A549 (cell line): ENCODE measurements around the gene POLR2B. TPM values are rescaled to one million over a fixed set of nuclear protein-coding genes. Genes with fewer than 3 reads are reported as not detected.

Source experiments
- ATAC-seq, 2 experiments: fragments of 200-7000 bp in 1 of 2; fragments of >200 bp in 1 of 2; cut with Nextera tagmentation in 1 of 2; cut with Tn5 transposase in 1 of 2; 3 replicates each; pipeline versions ENCODE4 v1.8.0 to v1.9.1; 2018 to 2020; ENCODE audit warnings: mild to moderate bottlenecking in 1 of 2, moderate library complexity in 1 of 2
- CTCF ChIA-PET: fragments of 300-600 bp; sonication (Branson Sonifier 250); formaldehyde crosslinking; extraction: SDS; loops from one replicate; lab custom pipeline; 2021; ENCODE audit warnings: antibody characterized with exemption, inconsistent platforms; lab: Yijun Ruan, JAX
- POLR2A ChIA-PET: fragments of 350-600 bp; formaldehyde crosslinking; extraction: SDS; loops from one replicate; lab custom pipeline; 2021; ENCODE audit warnings: antibody characterized with exemption, inconsistent platforms; lab: Yijun Ruan, JAX
- DNase-seq, 2 experiments: peaks; one replicate each; pipeline versions ENCODE4 v3.0.0 to v3.0.0-alpha.2; 2011 to 2016; ENCODE audit warnings: low read depth in 1 of 2, low spot score in 1 of 2
- FAIRE-seq: peaks from 2 replicates; lab custom pipeline; 2011; peaks lifted over from hg19 to GRCh38; lab: Jason Lieb, UNC
- H3K27ac ChIP-seq, 2 experiments: fragments of >200 bp; sonication (Bioruptor Twin); formaldehyde crosslinking; 3 replicates each; pipeline ENCODE4 v1.5.1; 2016 to 2017
- H3K4me1 ChIP-seq: fragments of >200 bp; sonication (Bioruptor Twin); formaldehyde crosslinking; 3 replicates; pipeline ENCODE4 v1.6.1; 2016
- H3K4me2 ChIP-seq: fragments of >200 bp; sonication (Bioruptor Twin); formaldehyde crosslinking; 3 replicates; pipeline ENCODE4 v1.6.1; 2016
- H3K4me3 ChIP-seq: fragments of >200 bp; sonication (Bioruptor Twin); formaldehyde crosslinking; 3 replicates; pipeline ENCODE4 v1.5.1; 2016
- H3K9me3 ChIP-seq: fragments of >200 bp; sonication (Bioruptor Twin); formaldehyde crosslinking; 3 replicates; pipeline ENCODE4 v1.6.1; 2016
- ATOH8 ChIP-seq: fragments of 250-450 bp; sonication (Bioruptor Pico); IDR thresholded peaks from 2 replicates; pipeline ENCODE4 v1.5.0; 2020; ENCODE audit warnings: low read depth, mild to moderate bottlenecking, moderate library complexity
- BCL3 ChIP-seq: fragments of >200 bp; sonication (Bioruptor Twin); formaldehyde crosslinking; IDR thresholded peaks from 3 replicates; pipeline ENCODE4 v1.6.1; 2016
- CBX8 ChIP-seq: fragments of 200-600 bp; sonication (generic); IDR thresholded peaks from 2 replicates; pipeline ENCODE4 v1.6.1; 2016
- CHD4 ChIP-seq: fragments of 200-600 bp; sonication (generic); IDR thresholded peaks from 2 replicates; pipeline ENCODE4 v1.6.1; 2016; ENCODE audit warnings: antibody characterized with exemption, mild to moderate bottlenecking, borderline replicate concordance
- CTCF ChIP-seq: fragments of >200 bp; sonication (Bioruptor Twin); formaldehyde crosslinking; IDR thresholded peaks from 3 replicates; pipeline ENCODE4 v1.5.1; 2016
- EHF ChIP-seq: fragments of 250-450 bp; sonication (Bioruptor Pico); IDR thresholded peaks from 2 replicates; pipeline ENCODE4 v1.5.0; 2020; ENCODE audit warnings: mild to moderate bottlenecking
- ELK1 ChIP-seq: fragments of 150-350 bp; IDR thresholded peaks from 2 replicates; pipeline ENCODE4 v1.6.1; 2014; ENCODE audit warnings: low read depth, mild to moderate bottlenecking, low read length
- HDAC2 ChIP-seq: fragments of 200-600 bp; sonication (generic); IDR thresholded peaks from 2 replicates; pipeline ENCODE4 v1.6.1; 2016
- HOXB13 ChIP-seq: fragments of 250-450 bp; sonication (Bioruptor Pico); IDR thresholded peaks from 2 replicates; pipeline ENCODE4 v1.5.0; 2020; ENCODE audit warnings: low read depth, mild to moderate bottlenecking, moderate library complexity
- MAFK ChIP-seq: fragments of 450-650 bp; IDR thresholded peaks from 2 replicates; pipeline ENCODE4 v1.6.1; 2014; ENCODE audit not compliant: partially characterized antibody
- MYC ChIP-seq: IDR thresholded peaks from 2 replicates; pipeline ENCODE4 v1.6.1; 2012; ENCODE audit warnings: mild to moderate bottlenecking, inconsistent platforms, low read length, improper control_type of control experiment, borderline replicate concordance
- PHF8 ChIP-seq: fragments of 200-600 bp; sonication (generic); IDR thresholded peaks from 2 replicates; pipeline ENCODE4 v1.6.1; 2016; ENCODE audit warnings: low read depth, mild to moderate bottlenecking, antibody characterized with exemption, moderate library complexity, borderline replicate concordance
- POLR2A ChIP-seq: IDR thresholded peaks from 2 replicates; pipeline ENCODE4 v1.6.1; 2012; ENCODE audit warnings: mild to moderate bottlenecking, low read length
- RAD21 ChIP-seq, 2 experiments: fragments of >200 bp in 1 of 2; sonication (Bioruptor Twin) in 1 of 2; formaldehyde crosslinking in 1 of 2; IDR thresholded peaks in 1 of 2; conservative IDR thresholded peaks in 1 of 2; 2 replicates in 1 of 2; 3 replicates in 1 of 2; pipeline ENCODE4 v1.6.1; 2012 to 2018; ENCODE audit warnings: inconsistent platforms in 1 of 2
- RCOR1 ChIP-seq: fragments of 150-350 bp; IDR thresholded peaks from 2 replicates; pipeline ENCODE4 v1.6.1; 2014; ENCODE audit warnings: antibody characterized with exemption, low read length, low read depth
- RFX5 ChIP-seq: fragments of 450-650 bp; IDR thresholded peaks from 2 replicates; pipeline ENCODE4 v1.7.1; 2014; ENCODE audit warnings: antibody characterized with exemption, mild to moderate bottlenecking, moderate library complexity
- SMC3 ChIP-seq: fragments of >200 bp; sonication (Bioruptor Twin); formaldehyde crosslinking; IDR thresholded peaks from 3 replicates; pipeline ENCODE4 v1.6.1; 2018; ENCODE audit warnings: inconsistent platforms
- TFCP2L1 ChIP-seq: fragments of 250-450 bp; sonication (Bioruptor Pico); IDR thresholded peaks from 2 replicates; pipeline ENCODE4 v1.5.0; 2021; ENCODE audit warnings: mild to moderate bottlenecking
- ZSCAN20 ChIP-seq: fragments of 250-450 bp; sonication (Bioruptor Pico); IDR thresholded peaks from 2 replicates; pipeline ENCODE4 v1.8.0; 2022; ENCODE audit warnings: mild to moderate bottlenecking, moderate library complexity
- WGBS: methylation state at CpG from one replicate; pipeline ENCODE4 v1.1.6; 2017; ENCODE audit errors: missing lambda C conversion rate; 5-methylcytosine and 5-hydroxymethylcytosine counted together
- polyA plus RNA-seq, 4 experiments: library from polyadenylated mRNA; depleted of rRNA in 3 of 4; stranded (reverse); fragments of >200 nt; fragmentation: RNase III in 1 of 4; extraction: RNeasy Plus Mini Kit Qiagen cat#74134 plus additional on column Dnase treatment in 1 of 4; gene quantifications; 2 replicates in 3 of 4; 3 replicates in 1 of 4; pipeline ENCODE4 v1.2.3, GENCODE V29; 2011 to 2017
- TF ChIP-seq, protein P1 (sequence below): IDR thresholded peaks from 2 replicates; pipeline ENCODE4 v1.6.1; 2012

The POLR2B gene
- polyA plus RNA-seq, 2 of the 4 experiments (the other 2 are of a cell fraction) = 82.2 to 138 TPM

DNA sequence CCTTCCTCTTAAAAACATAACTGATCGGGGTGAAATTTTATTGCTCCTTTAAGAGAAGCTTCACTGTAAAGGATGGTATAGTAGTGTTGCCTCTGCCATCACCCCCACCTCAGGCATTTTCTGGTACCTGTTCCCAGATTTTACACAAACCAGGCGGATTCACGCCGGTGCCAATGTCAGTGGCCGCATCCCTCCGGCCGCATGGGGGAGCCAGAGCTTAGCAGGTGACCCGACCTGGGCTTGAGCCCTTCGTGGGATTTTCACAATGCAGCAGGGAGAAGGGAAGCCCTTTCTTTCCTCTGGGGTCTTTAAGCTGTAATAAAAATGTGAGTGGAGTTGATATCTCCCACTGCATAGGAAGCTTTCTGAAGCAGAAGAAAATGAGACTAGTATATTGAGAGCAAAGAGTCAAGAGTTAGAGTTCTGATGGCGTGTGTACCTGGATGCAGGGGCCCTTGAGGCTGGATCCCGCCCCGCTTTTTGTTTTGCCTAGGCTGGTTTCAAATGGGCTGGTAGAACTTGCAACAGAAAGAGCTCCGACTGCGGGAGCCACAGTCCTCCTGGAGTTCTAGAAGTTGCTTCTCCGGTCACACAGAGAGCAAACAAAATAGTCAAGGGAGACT is 59.4 kb downstream of the POLR2B start:
- Histone ChIP-seq H3K9me3 (no peaks in the 10 kb centered on the region), H3K4me3 (no peak overlapping the region), H3K4me1 (peaks cover 38% of the 10 kb centered on the region), H3K4me2 (peak overlapping the region; percentile 34; the same call in 2 of the 3 replicates), H3K27ac (peak overlapping the region; percentile 62 to 73)
- FAIRE-seq (no peak), DNase-seq (peak; percentile 25 to 56), ATAC-seq (peak; percentile 85 to 86; a peak in 5 of 6 replicates)
- POLR2A ChIA-PET = no interaction called here
- CTCF ChIA-PET = interaction anchor here (0.6 to 6.8 kb wide), 27 partner anchors 8 to 389 kb away, joined by 3 to 60 read pairs (median 4); partner anchors contain the start of gene IGFBP7
- WGBS = 35% methylated on average over 15 of the region's 15 CpGs
- TF ChIP-seq SMC3 (peak; percentile 75), CTCF (peak; percentile 70), MAFK (no peak), RAD21 (conservative IDR thresholded peaks at IDR 0.05 in 1 of 2, IDR thresholded peaks at IDR 0.05 in 1 of 2) (peak; percentile 86 to 92), TFCP2L1 (CRISPR knock-in tag) (no peak), ZSCAN20 (CRISPR knock-in tag) (no peak)
- TF ChIP-seq, protein P1, sequence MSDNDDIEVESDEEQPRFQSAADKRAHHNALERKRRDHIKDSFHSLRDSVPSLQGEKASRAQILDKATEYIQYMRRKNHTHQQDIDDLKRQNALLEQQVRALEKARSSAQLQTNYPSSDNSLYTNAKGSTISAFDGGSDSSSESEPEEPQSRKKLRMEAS = no peak
- TF ChIP-seq, all 56 proteins: peak for 3

GRCh38 chr4:57039345-57039744 is 60.6 kb downstream of the POLR2B start:
- peak in 1 of 2 experiments; percentile 41; a peak in 4 of 6 replicates for ATAC-seq
- 10% methylated on average over 2 of the region's 2 CpGs for WGBS
- ChIA-PET CTCF (interaction anchor here (1.2 to 6.8 kb wide), 5 partner anchors 13 to 125 kb away, joined by 3 to 60 read pairs (median 20); no protein-coding TSS in a partner anchor), POLR2A (no interaction called here)
- H3K4me1 ChIP-seq = peaks cover 50% of the 10 kb centered on the region
- peak in 1 of 2 experiments; percentile 44 for DNase-seq
- H3K4me2 ChIP-seq = peak overlapping the region; percentile 36; the same call in 1 of the 3 replicates
- H3K9me3 ChIP-seq = no peaks in the 10 kb centered on the region
- TF ChIP-seq CBX8 (no peak), CTCF (no peak), CHD4 (no peak), ATOH8 (no peak), PHF8 (no peak), HOXB13 (CRISPR knock-in tag) (no peak), ELK1 (no peak), BCL3 (no peak), EHF (no peak), HDAC2 (no peak), POLR2A (no peak), MYC (no peak), RFX5 (no peak), RCOR1 (no peak)
- TF ChIP-seq, all 56 proteins: peak for 0
- H3K4me3 ChIP-seq = no peak overlapping the region
- H3K27ac ChIP-seq = peak overlapping the region; percentile 59 to 79
- no peak for FAIRE-seq
